ENCODE data around the gene ODC1.

The ODC1 gene

DNA sequence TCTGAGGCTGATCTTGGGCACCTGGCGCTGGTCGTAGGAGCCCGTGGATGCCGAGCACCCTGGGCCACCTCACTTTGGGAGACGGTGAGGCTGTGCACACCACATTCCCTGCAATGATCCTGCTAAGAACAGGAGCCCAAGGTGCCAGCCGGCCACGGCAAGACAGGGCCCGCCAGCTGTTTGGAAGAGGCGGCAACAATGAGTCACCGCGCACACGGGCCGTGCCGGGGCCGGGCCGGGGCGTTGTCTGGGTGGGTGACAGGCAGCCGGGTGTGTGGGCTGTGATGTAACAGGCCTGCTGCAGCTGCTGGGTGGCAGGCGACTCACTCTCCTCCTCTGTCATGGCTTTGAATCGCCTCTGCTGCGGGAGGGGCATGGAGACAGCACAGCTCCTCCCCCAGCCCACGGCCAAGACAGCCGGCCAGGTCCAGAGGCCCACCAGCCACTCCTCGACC, 49.7 kb upstream of the ODC1 start (continued):
- no peak for TF ChIP-seq ZNF391 (tag by site-specific recombination; IDR thresholded peaks at IDR 0.05; ENCODE audit: borderline replicate concordance, low read depth)
- no peak for TF ChIP-seq BCL11B (tag by site-specific recombination; IDR thresholded peaks at IDR 0.05; ENCODE audit: low read depth)
- no peak for TF ChIP-seq ZNF776 (tag by site-specific recombination; IDR thresholded peaks at IDR 0.05; ENCODE audit: borderline replicate concordance)
- no peak for TF ChIP-seq HOXC10 (CRISPR knock-in tag; IDR thresholded peaks at IDR 0.05)
- TF ChIP-seq, protein P1, sequence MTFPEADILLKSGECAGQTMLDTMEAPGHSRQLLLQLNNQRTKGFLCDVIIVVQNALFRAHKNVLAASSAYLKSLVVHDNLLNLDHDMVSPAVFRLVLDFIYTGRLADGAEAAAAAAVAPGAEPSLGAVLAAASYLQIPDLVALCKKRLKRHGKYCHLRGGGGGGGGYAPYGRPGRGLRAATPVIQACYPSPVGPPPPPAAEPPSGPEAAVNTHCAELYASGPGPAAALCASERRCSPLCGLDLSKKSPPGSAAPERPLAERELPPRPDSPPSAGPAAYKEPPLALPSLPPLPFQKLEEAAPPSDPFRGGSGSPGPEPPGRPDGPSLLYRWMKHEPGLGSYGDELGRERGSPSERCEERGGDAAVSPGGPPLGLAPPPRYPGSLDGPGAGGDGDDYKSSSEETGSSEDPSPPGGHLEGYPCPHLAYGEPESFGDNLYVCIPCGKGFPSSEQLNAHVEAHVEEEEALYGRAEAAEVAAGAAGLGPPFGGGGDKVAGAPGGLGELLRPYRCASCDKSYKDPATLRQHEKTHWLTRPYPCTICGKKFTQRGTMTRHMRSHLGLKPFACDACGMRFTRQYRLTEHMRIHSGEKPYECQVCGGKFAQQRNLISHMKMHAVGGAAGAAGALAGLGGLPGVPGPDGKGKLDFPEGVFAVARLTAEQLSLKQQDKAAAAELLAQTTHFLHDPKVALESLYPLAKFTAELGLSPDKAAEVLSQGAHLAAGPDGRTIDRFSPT (tag by site-specific recombination; IDR thresholded peaks at IDR 0.05), result no peak
- no peak for TF ChIP-seq ZNF121 (tag by site-specific recombination; IDR thresholded peaks at IDR 0.05)
- peak; percentile 39; the same call in 1 of the 2 replicates for TF ChIP-seq ZBTB20 (tag by site-specific recombination; IDR thresholded peaks at IDR 0.05)
- TF ChIP-seq, protein P2, sequence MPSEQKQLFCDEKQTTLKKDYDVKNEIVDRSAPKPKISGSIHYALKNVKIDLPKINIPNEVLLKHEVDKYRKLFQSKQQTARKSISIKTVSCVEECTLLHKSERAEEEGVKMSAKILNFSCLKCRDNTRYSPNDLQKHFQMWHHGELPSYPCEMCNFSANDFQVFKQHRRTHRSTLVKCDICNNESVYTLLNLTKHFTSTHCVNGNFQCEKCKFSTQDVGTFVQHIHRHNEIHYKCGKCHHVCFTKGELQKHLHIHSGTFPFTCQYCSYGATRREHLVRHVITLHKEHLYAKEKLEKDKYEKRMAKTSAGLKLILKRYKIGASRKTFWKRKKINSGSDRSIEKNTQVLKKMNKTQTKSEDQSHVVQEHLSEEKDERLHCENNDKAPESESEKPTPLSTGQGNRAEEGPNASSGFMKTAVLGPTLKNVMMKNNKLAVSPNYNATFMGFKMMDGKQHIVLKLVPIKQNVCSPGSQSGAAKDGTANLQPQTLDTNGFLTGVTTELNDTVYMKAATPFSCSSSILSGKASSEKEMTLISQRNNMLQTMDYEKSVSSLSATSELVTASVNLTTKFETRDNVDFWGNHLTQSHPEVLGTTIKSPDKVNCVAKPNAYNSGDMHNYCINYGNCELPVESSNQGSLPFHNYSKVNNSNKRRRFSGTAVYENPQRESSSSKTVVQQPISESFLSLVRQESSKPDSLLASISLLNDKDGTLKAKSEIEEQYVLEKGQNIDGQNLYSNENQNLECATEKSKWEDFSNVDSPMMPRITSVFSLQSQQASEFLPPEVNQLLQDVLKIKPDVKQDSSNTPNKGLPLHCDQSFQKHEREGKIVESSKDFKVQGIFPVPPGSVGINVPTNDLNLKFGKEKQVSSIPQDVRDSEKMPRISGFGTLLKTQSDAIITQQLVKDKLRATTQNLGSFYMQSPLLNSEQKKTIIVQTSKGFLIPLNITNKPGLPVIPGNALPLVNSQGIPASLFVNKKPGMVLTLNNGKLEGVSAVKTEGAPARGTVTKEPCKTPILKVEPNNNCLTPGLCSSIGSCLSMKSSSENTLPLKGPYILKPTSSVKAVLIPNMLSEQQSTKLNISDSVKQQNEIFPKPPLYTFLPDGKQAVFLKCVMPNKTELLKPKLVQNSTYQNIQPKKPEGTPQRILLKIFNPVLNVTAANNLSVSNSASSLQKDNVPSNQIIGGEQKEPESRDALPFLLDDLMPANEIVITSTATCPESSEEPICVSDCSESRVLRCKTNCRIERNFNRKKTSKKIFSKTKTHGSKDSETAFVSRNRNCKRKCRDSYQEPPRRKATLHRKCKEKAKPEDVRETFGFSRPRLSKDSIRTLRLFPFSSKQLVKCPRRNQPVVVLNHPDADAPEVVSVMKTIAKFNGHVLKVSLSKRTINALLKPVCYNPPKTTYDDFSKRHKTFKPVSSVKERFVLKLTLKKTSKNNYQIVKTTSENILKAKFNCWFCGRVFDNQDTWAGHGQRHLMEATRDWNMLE (tag by site-specific recombination; conservative IDR thresholded peaks at IDR 0.05; ENCODE audit: low read depth), result no peak
- peak; percentile 47; the same call in 1 of the 2 replicates for TF ChIP-seq ZBTB8A (tag by site-specific recombination; IDR thresholded peaks at IDR 0.05)
- TF ChIP-seq ZNF777 (tag by site-specific recombination; IDR thresholded peaks at IDR 0.05; ENCODE audit: borderline replicate concordance), result no peak
- no peak for TF ChIP-seq YY2 (tag by site-specific recombination; IDR thresholded peaks at IDR 0.05)
- TF ChIP-seq MZF1 (tag by site-specific recombination; IDR thresholded peaks at IDR 0.05; ENCODE audit: borderline replicate concordance), result no peak
- TF ChIP-seq, protein P3, sequence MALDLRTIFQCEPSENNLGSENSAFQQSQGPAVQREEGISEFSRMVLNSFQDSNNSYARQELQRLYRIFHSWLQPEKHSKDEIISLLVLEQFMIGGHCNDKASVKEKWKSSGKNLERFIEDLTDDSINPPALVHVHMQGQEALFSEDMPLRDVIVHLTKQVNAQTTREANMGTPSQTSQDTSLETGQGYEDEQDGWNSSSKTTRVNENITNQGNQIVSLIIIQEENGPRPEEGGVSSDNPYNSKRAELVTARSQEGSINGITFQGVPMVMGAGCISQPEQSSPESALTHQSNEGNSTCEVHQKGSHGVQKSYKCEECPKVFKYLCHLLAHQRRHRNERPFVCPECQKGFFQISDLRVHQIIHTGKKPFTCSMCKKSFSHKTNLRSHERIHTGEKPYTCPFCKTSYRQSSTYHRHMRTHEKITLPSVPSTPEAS (tag by site-specific recombination; IDR thresholded peaks at IDR 0.05), result 0 out of 2 replicates have a peak, but pooled peaks have one; percentile 9
- TF ChIP-seq ZNF596 (tag by site-specific recombination; IDR thresholded peaks at IDR 0.05), result no peak
- TF ChIP-seq ZNF660 (tag by site-specific recombination; IDR thresholded peaks at IDR 0.05), result 0 out of 2 replicates have a peak, but pooled peaks have one; percentile 52
- TF ChIP-seq ZNF555 (tag by site-specific recombination; conservative IDR thresholded peaks at IDR 0.05), result no peak
- TF ChIP-seq OVOL3 (tag by site-specific recombination; IDR thresholded peaks at IDR 0.05), result no peak
- no peak for TF ChIP-seq ZNF514 (tag by site-specific recombination; IDR thresholded peaks at IDR 0.05)
- no peak for TF ChIP-seq ZNF473 (tag by site-specific recombination; IDR thresholded peaks at IDR 0.05)
- TF ChIP-seq ZNF768 (tag by site-specific recombination; IDR thresholded peaks at IDR 0.05), result no peak
- no peak for TF ChIP-seq ZBTB7A (tag by site-specific recombination; IDR thresholded peaks at IDR 0.05; ENCODE audit: low read depth)
- TF ChIP-seq SETDB1 (IDR thresholded peaks at IDR 0.05; ENCODE audit: insufficient read length, low read length), result no peak
- TF ChIP-seq ZNF354C (tag by site-specific recombination; IDR thresholded peaks at IDR 0.05; ENCODE audit: borderline replicate concordance, low read depth), result no peak
- TF ChIP-seq, protein P4, sequence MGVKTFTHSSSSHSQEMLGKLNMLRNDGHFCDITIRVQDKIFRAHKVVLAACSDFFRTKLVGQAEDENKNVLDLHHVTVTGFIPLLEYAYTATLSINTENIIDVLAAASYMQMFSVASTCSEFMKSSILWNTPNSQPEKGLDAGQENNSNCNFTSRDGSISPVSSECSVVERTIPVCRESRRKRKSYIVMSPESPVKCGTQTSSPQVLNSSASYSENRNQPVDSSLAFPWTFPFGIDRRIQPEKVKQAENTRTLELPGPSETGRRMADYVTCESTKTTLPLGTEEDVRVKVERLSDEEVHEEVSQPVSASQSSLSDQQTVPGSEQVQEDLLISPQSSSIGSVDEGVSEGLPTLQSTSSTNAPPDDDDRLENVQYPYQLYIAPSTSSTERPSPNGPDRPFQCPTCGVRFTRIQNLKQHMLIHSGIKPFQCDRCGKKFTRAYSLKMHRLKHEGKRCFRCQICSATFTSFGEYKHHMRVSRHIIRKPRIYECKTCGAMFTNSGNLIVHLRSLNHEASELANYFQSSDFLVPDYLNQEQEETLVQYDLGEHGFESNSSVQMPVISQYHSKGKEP (tag by site-specific recombination; IDR thresholded peaks at IDR 0.05), result no peak
- TF ChIP-seq ZNF707 (tag by site-specific recombination; IDR thresholded peaks at IDR 0.05), result no peak
- 0 out of 2 replicates have a peak, but pooled peaks have one; percentile 28 for TF ChIP-seq ZXDB (tag by site-specific recombination; IDR thresholded peaks at IDR 0.05)
- no peak for TF ChIP-seq ZNF664 (tag by site-specific recombination; IDR thresholded peaks at IDR 0.05)
- TF ChIP-seq ZNF174 (tag by site-specific recombination; IDR thresholded peaks at IDR 0.05), result no peak
- TF ChIP-seq SALL2 (tag by site-specific recombination; IDR thresholded peaks at IDR 0.05; ENCODE audit: borderline replicate concordance), result no peak
- TF ChIP-seq REPIN1 (tag by site-specific recombination; IDR thresholded peaks at IDR 0.05; ENCODE audit: low read depth), result no peak
